HPDE6-E6E7 (cell line): ENCODE results near the gene METTL24.

Experiments used
- DNase-seq: peaks from one replicate; pipeline ENCODE4 v3.0.0; 2011; ENCODE audit warnings: missing footprints; ENCODE audit errors: extremely low spot score

Gene METTL24

DNA sequence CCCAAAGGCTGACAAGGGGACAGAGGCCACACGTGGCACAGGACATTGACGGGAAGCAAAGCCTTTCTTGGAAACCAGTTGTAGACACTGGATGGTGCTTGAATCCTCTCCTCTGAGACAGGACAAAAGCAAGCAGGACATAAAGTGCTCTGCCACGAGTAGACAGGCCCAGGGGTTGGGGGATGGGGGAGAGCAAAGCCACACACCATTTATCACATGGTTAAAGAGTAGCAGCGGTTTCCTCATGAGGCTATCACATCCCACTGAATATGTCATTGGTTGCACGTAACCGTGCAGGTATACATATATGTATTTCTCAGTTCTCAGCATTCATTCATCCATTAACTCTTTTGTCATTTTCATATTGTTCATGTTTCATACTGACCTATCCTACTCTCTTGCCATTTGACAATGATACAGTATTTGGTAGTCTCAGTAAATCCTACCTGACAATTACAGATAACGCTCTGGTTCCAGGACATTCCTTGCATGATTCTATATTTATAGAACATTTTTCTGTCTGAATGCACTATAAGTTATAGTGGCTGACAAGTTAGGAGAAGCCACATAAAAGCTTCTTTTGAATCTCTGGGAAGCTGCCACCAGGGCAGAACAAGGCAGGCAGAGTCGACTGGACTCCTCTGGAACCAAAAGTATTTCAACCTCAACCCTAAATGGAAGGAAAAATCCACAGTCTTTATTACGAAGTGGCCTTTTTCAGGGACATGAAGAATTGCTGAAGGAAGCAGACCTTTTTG is 23.5 kb downstream of the METTL24 start:
- DNase-seq: no peak

DNA sequence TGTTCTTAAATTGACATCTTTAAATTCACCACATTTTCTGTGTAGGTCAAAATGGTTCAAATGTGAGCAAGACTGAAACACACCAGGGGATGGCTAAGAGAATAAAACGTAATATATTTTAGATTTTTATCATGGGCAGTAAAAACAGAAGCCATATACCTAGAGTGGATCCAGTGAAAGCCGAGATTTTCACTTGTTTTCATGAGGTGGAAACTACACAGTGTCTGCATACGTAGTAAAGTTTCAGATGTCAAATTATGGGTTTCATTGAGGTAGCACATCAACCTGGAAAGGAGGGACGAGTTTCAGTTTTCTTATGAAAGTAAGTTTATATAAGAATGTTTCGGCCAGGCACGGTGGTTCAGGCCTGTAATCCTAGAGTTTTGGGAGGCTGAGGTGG is 25.9 kb downstream of the METTL24 start:
- DNase-seq: no peak

GRCh38 chr6:110331816-110332215 is 26.3 kb downstream of the METTL24 start:
- DNase-seq: no peak

DNA sequence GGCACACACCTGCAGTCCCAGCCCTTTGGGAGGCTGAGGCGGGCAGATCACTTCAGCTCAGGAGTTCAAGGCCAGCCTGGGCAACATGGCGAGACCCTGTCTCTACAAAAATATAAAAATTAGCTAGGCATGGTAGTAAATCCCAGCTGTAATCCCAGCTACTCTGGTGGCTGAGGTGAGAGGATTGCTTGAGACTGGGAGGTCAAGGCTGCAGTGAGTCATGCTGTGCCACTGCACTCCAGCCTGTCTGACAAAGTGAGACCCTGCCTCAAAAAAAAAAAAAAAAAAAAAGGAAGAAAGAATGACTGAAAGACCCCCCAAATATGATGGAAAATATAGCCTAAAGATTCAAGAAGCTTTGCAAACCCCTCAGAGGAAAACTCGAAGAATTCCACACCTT is 26.8 kb downstream of the METTL24 start:
- no peak for DNase-seq

GRCh38 chr6:110329714-110330436 is 28.3 kb downstream of the METTL24 start:
- no peak for DNase-seq

GRCh38 chr6:110329348-110329713 is 28.8 kb downstream of the METTL24 start:
- DNase-seq: no peak

DNA sequence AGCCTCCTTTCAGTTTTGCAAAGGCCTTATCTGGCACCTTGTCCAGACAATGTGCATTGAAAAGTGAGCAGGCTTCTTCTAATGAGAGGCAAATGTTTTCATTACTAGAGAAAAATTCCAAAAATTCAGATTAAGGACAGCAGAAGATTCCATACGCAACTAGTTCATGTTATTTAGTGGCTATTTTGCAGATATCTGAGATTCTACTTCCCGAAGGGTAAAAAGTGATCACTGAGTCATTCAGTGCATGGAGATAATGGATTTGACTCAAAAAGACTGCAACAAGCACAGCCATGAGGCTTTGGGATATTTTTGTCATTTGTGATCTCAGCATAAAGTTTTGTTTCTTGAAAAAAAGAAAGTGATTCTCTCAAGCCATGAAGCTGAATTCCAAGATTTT is 29.9 kb downstream of the METTL24 start:
- no peak for DNase-seq

GRCh38 chr6:110327391-110327790 is 30.8 kb downstream of the METTL24 start:
- no peak for DNase-seq

DNA sequence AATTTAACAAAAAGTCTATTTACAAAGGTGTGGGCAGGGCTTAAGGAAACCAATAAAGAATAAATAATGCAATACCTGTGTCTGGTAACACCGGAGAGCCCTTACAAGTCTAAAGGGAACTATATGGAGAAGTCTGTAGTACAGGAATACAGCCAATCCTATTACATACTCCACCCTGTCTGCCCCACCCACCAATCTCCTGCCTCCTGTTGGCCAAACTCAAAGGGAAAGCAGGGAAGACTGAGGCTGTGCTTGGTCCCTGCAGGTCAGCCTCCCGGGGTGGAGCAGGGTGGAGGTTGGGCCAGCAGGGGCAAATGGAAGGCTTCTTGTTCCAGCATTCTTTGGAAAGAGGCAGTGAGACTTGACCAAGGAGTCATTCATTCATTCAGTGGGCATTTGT is 31.5 kb downstream of the METTL24 start:
- DNase-seq: no peak

GRCh38 chr6:110326057-110326456 is 32.1 kb downstream of the METTL24 start:
- DNase-seq: no peak

GRCh38 chr6:110325197-110325596 is 33.0 kb downstream of the METTL24 start:
- no peak for DNase-seq

DNA sequence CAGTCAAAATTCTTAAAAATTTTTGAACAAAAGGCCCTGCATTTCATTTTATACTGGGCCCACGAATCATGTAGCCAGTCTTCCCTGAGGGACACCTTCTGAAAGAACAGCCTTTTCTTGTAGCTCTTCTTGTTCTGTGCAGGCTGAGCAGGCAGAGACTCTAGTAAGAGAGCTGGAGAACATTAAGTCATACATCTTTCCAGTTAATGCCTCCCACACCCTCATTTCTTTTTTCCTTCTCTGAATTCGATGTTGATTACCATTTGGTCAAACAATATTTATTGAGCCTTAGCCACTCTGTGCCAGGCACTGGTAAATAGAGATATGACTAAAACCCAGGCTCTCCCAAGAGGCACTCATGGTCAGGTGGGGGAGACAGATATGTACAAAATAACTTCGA is 33.6 kb downstream of the METTL24 start:
- no peak for DNase-seq

- no peak for DNase-seq
These were observed 34.9 kb downstream of the METTL24 start for GRCh38 chr6:110323258-110323657.

- no peak for DNase-seq
These were observed 35.3 kb downstream of the METTL24 start for GRCh38 chr6:110322874-110323242.

- no peak for DNase-seq
These were observed 35.8 kb downstream of the METTL24 start for GRCh38 chr6:110322151-110322873.

DNA sequence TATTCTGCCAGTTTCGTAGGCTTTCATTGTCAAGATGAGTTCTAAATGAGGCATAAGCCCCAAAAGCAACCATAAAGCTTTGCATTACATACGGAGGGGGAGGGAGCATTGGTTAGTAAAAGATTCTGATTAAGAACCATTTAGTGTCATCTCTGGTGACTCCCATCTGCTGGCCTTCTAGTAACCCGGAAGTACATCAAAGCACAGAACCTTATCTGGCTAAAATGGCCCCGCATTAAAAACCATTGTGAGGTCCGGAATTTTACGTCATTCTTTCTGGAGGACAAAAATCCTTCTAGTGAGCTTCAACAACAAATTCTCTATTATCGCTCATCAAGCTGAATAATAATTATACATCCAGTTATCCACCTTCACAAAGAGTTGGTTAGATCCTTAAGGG is 37.8 kb downstream of the METTL24 start:
- DNase-seq: no peak

DNA sequence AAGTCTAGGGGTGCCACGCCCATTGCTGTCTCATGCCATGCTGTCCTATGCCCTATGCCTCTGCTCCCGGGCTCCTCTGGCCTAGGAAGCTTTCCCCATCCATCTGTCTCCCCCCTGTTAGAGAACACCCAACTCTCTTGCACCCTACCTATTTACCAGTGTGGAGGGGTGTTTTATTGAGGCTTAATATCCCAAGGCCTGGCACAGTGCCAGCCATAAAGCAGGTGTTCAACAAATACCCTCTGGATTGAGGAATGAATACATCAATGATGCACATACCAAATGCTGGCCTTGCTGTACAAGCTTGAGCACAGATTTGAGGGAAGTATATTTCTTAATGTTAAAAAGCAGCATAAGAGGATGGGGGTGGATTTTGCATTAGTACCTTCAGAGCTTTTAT is 38.3 kb downstream of the METTL24 start:
- no peak for DNase-seq

DNA sequence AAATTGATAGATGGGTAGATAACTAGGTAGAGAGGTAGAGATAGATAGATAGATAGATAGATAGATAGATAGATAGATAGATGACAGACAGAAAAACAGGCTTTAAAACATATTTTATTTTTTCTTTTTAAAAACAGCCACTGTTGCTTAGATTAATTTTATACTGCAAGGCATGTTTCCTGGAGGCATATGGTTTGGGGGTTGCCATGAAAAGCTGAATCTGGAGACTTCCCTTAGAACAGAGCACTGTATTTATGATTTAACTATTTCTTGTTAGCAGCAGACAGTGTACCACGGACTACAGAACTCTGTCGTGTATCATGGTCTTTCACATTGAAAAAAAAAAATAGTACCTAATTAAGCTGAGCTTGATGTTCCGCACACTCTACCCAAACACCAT is 38.8 kb downstream of the METTL24 start:
- DNase-seq: no peak

- no peak for DNase-seq
These were observed 39.2 kb downstream of the METTL24 start for GRCh38 chr6:110318971-110319370.

DNA sequence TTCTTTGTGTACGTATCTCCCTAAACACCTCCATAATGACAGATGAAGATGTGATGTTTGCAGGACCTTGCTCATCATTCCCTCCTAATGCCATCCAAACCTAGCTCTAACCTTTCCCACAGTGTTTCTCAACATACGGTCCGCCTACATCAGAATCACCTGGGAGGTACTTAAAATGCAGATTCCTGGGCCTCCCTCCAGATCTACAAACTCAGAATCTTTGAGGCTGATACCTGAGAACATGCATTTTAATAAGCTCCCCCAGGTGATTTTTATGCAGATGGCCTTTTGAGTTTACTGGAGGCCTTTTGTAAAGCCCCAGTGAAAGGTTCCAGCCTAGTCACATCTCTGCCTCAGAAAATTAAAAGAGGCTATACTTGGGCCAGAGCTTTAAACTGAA is 40.5 kb downstream of the METTL24 start:
- DNase-seq: no peak

- DNase-seq: no peak
These were observed 41.0 kb downstream of the METTL24 start for GRCh38 chr6:110317189-110317588.

- no peak for DNase-seq
These were observed 42.2 kb downstream of the METTL24 start for GRCh38 chr6:110315869-110316398.
